HG02623 (cell line): ENCODE results near the gene KIR3DL2.
"Not testable (repeated sequence)": the region's sequence is repeated elsewhere in the genome, so short reads cannot be mapped to it uniquely, and the experiment has no call there.

Experiments used
- ATAC-seq: cut with Tn5 transposase; IDR thresholded peaks from one replicate; pipeline ENCODE4 v1.9.1; 2021; ENCODE audit warnings: moderate library complexity; ENCODE audit not compliant: unreplicated experiment

Gene KIR3DL2

DNA sequence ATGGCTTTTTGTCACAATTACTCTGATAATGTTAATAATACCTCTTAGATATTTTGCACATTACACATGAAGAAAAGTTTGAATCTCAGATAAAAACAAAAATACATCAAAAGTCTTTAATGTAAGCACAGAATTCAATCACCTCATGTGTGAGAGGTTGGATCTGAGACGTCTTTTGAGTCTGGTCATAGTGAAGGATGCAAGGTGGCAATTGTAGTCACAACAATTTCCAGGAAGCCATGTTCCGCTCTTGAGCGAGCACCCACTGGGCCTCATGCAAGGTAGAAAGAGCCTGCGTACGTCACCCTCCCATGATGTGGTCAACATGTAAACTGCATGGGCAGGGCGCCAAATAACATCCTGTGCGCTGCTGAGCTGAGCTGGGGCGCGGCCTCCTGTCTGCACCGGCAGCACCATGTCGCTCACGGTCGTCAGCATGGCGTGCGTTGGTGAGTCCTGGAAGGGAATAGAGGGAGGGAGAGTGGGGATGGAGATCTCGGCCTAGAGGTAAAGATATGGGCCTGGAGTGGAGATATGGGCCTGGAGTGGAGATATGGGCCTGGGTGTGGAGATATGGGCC lies at the start of gene KIR3DL2:
Gene KIR3DL2, plus strand, starts transcription at position 383 of the 580 bp plus-strand sequence. Its CDS starts 33 bp downstream, at position 416.
- ATAC-seq = not testable (repeated sequence)

DNA sequence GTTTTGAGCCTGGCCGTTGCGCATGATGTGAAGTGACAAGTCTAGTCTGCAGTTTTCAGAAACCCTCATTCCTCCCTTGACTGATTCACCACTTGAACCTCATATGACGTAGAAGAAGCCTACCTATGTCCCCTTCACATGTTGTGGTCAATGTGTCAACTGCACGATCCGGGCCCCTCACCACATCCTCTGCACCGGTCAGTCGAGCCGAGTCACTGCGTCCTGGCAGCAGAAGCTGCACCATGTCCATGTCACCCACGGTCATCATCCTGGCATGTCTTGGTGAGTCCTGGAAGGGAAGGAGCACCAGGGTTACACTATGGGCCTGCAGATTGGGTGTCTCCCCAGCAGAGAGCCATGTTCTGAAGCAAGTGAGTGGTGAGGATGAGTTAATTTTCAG lies 46.8 kb upstream of the KIR3DL2 start, which contains the start of gene KIR2DL4:
Gene KIR2DL4, plus strand, starts transcription at position 201 of the 400 bp plus-strand sequence. Its CDS starts 42 bp downstream, at position 243.
- ATAC-seq = no peak

DNA sequence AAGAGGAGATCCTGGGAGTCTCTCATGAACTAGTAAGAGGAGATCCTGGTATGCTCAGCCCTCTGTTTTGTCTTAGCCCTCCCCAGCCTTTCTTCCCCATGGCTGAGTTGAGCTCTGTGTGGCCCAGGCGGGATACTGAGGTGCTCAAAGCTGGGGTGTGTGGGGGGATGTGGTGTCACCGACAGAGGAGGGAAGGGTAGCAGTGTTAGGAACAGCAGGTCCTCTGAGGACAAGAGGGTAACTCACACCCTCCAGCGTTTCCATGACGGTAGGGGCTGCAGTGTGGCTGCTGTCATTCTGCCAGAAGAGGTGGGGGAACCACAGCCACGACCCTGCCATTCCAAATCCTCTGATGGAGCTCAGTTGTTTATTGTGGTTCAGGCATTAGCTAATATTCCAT lies 46.1 kb upstream of the KIR3DL2 start:
- no peak for ATAC-seq

DNA sequence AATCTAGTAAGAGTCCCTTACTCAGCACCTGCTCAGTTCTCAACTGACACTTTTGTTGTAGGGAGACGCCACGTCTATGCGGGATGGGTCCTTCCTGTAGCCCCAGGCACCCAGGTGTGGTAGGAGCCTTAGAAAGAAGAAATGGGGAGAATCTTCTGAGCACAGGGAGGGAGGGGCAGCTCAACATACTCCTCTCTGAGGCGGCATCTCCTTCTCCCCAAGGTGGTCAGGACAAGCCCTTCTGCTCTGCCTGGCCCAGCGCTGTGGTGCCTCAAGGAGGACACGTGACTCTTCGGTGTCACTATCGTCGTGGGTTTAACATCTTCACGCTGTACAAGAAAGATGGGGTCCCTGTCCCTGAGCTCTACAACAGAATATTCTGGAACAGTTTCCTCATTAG lies 45.7 kb upstream of the KIR3DL2 start:
- no peak for ATAC-seq

DNA sequence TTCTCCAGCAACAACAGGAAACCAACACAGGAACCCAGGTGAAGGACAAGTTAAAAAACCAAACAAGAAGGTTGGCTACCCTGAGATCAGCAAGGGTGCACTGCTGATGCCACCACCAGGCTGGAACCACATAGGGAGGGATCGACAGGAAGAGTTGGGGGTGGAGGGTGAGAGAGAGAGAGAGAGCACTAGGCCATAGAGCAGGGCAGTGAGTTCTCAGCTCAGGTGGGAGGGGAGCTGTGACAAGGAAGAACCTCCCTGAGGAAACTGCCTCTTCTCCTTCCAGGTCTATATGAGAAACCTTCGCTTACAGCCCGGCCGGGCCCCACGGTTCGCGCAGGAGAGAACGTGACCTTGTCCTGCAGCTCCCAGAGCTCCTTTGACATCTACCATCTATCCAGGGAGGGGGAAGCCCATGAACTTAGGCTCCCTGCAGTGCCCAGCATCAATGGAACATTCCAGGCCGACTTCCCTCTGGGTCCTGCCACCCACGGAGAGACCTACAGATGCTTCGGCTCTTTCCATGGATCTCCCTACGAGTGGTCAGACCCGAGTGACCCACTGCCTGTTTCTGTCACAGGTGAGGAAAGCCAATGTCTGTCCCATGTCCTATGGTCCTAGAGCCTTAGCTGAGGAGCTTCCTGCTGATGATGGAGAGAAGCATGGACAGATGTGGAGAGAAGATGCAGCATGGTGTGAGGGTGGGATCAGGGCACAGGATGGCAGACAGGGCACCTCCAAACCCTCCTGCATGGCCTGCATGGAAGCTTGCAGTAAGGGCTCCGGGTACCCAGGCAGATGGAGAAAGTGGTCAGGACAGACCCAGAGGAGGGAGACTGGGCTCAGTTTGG lies 44.4 kb upstream of the KIR3DL2 start:
- ATAC-seq = no peak

DNA sequence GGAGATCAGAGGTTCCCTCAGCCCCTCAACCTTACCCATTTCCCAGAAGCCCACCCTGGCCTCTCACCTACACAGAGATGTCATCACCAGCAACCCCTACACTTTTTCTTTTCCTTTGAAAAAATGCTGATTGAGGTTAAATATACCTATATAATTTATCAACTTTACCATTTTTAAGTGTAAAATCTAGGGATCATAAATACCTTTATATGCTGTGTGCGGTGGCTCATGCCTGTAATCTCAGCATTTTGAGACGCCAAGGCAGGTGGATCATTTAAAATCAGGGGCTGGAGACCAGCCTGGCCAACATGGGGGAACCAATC lies 43.8 kb upstream of the KIR3DL2 start:
- no peak for ATAC-seq

DNA sequence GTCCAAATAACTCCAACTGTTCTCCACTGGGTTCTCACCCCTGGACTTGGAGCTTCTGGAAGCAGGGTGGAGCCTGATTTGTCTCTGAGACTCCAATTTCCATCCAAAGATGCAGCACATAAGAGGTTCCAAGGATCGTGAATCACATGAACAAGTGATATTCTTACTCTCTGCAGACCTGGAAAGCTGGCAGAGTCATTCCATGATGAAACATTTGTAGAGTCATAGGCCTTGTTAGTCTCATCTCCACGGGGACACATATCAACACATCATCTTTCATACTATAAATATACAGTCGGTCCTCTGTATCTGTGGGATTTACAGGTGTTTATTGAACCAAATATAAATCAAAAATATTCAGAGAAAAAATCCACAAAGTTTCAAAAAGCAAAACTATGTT lies 35.7 kb upstream of the KIR3DL2 start:
- not testable (repeated sequence) for ATAC-seq

DNA sequence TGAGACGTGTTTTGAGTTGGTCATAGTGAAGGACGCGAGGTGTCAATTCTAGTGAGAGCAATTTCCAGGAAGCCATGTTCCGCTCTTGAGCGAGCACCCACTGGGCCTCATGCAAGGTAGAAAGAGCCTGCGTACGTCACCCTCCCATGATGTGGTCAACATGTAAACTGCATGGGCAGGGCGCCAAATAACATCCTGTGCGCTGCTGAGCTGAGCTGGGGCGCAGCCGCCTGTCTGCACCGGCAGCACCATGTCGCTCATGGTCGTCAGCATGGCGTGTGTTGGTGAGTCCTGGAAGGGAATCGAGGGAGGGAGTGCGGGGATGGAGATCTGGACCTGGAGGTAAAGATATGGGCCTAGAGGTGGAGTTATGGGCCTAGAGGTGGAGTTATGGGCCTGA lies 34.0 kb upstream of the KIR3DL2 start, which contains the start of gene KIR3DL1:
Gene KIR3DL1, plus strand, starts transcription at position 218 of the 400 bp plus-strand sequence.
- ATAC-seq = not testable (repeated sequence)

DNA sequence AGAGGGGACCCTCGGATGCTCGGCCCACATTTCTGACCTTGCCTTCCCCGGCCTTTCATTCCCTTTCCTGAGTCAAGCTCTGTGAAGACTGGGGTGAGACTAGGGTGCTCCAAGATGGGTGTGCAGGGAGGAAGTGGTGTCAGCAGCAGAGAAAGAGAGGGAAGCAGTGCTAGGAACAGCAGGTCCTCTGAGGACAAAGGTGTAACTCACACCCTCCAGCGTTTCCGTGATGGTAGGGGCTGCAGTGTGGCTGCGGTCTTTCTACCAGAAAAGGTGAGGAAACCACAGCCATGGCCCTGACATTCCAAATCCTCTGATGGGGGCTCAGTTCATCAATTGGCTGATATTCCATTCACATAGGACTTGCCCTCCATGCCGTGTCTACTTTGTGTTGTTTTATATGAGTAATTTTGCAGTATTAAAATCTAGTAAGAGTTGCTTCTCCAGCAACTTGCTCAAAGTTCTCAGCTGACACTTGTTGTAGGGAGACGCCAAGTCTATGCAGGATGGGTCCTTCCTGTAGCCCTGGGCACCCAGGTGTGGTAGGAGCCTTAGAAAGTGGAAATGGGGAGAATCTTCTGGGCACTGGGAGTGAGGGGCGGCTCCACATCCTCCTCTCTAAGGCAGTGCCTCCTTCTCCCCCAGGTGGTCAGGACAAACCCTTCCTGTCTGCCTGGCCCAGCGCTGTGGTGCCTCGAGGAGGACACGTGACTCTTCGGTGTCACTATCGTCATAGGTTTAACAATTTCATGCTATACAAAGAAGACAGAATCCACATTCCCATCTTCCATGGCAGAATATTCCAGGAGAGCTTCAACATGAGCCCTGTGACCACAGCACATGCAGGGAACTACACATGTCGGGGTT lies 32.3 kb upstream of the KIR3DL2 start:
- ATAC-seq = no peak

DNA sequence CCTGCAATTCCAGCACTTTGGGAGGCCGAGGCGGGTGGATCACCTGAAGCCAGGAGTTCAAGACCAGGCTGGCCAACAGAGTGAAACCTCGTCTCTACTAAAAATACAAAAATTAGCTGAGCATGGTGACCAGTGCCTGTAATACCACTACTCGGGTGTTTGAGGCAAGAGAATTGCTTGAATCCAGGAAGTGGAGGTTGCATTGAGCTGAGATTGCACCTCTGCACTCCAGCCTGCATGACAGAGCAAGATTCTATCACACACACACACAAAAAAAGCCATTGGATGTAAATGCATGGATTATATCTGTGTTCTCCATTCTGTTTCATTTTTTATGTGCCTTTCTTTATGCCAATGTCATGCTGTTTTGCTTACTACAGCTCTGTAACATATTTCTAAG lies 25.8 kb upstream of the KIR3DL2 start:
- ATAC-seq = not testable (repeated sequence)

DNA sequence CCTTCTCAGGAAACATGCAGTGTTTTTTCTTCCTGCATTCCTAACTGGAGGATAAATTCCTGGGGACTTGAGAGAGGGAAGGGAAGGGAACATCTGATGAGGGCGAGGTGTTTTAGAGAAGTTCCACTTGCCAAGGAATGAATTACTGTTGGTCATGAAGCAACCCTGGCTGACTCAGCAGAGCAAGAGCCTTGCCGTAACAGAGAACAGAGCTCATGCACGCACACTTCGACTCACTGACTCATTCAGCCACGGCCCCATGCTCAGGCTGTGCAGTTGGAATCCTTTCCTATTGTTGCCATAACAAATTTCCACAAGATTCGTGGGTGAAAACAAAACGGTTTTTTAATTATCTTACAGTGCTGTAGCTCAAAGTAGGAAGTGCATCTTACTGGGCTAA lies 24.9 kb upstream of the KIR3DL2 start:
- ATAC-seq = not testable (repeated sequence)

DNA sequence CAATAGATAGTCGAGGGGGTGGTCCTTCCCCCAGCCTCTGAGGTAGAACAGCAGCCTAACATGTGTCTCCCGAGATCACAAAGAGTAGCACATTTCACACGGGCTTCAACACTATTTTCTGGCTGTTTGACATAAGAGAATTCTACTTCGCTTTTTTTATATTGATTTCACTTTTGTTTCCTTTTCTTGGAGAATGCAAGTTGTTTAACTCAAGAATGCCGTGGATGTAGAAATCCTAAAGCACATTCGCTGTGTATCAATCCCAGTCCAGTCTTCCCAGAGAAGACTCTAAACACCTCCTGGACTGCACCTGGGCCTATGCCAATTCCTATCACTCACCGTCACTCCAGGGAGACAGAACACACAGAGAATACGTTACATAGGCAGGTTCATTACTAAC lies 22.2 kb upstream of the KIR3DL2 start:
- not testable (repeated sequence) for ATAC-seq

DNA sequence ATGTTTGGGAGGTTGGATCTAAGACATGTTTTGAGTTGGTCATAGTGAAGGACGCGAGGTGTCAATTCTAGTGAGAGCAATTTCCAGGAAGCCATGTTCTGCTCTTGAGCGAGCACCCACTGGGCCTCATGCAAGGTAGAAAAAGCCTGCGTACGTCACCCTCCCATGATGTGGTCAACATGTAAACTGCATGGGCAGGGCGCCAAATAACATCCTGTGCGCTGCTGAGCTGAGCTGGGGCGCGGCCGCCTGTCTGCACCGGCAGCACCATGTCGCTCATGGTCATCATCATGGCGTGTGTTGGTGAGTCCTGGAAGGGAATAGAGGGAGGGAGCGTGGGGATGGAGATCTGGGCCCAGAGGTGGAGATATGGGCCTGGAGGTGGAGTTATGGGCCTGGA lies 17.7 kb upstream of the KIR3DL2 start, which contains the start of gene KIR2DS4:
Gene KIR2DS4, plus strand, starts transcription at position 181 of the 400 bp plus-strand sequence.
- not testable (repeated sequence) for ATAC-seq

DNA sequence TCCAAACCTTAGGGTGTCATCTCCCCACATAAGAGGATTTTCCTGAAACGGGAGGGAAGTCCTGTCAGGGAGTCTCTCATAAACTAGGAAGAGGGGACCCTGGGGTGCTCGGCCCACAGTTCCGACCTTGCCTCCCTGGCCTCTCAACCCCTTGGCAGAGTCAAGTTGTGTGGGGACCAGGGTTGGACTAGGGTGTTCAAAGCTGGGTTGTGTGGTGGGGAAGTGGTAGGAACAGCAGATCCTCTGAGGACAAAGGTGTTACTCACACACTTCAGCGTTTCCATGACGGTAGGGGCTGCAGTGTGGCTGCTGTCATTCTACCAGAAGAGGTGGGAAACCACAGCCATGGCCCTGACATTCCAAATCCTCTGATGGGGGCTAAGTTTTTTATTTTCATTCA lies 15.1 kb upstream of the KIR3DL2 start:
- not testable (repeated sequence) for ATAC-seq

DNA sequence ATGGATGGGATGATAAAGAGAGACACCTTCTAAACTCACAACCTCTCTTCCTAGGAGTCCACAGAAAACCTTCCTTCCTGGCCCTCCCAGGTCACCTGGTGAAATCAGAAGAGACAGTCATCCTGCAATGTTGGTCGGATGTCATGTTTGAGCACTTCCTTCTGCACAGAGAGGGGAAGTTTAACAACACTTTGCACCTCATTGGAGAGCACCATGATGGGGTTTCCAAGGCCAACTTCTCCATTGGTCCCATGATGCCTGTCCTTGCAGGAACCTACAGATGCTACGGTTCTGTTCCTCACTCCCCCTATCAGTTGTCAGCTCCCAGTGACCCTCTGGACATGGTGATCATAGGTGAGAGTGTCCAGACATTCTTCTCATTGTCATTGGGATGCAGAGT lies 12.7 kb upstream of the KIR3DL2 start:
- not testable (repeated sequence) for ATAC-seq

DNA sequence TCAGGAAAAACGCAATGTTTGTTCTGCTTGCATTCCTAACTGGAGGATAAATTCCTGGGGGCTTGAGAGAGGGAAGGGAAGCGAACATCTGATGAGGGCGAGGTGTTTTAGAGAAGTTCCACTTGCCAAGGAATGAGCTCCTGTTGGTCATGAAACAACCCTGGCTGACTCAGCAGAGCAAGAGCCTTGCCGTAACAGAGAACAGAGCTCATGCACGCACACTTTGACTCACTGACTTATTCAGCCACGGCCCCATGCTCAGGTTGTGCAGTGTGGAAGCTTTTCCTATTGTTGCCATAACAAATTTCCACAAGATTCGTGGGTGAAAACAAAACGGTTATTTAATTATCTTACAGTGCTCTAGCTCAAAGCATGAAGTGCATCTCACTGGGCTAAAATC lies 7.1 kb upstream of the KIR3DL2 start:
- not testable (repeated sequence) for ATAC-seq

DNA sequence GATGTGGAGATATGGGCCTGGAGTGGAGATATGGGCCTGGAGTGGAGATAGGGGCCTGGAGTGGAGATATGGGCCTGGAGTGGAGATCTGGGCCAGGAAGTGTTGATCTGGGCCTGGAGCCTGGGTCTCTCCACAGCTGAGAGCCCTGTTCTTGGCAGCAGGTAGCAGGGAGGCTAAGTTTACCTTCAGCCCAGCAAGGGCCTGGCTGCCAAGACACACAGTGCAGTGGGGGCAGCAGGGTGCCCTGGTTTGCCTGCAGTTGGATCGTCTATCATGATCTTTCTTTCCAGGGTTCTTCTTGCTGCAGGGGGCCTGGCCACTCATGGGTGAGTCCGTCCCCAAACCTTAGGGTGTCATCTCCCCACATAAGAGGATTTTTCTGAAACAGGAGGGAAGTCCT lies 687 bp downstream of the KIR3DL2 start:
- ATAC-seq = no peak

DNA sequence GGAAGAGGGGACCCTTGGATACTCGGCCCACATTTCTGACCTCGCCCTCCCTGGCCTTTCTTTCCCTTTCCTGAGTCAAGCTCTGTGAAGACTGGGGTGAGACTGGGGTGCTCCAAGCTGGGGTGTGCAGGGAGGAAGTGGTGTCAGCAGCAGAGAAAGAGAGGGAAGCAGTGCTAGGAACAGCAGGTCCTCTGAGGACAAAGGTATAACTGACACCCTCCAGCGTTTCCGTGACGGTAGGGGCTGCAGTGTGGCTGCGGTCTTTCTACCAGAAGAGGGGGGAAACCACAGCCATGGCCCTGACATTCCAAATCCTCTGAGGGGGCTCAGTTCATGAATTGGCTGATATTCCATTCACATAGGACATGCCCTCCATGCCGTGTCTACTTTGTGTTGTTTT lies 1.1 kb downstream of the KIR3DL2 start:
- ATAC-seq = no peak

DNA sequence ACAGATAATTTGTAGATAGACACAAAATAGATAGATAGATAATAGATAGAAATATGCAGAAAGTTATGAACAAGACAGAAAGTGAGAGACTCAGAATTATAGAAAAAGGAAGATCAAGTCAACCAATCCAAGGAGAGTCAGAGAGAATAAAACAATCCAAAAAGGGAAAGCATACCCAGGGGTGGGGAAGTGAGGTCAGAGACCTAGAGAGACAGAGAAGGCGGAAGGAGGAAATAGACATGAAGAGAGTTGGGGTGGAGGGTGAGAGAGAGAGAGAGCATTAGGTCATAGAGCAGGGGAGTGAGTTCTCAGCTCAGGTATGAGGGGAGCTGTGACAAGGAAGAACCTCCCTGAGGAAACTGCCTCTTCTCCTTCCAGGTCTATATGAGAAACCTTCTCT lies 5.0 kb downstream of the KIR3DL2 start:
- not testable (repeated sequence) for ATAC-seq

DNA sequence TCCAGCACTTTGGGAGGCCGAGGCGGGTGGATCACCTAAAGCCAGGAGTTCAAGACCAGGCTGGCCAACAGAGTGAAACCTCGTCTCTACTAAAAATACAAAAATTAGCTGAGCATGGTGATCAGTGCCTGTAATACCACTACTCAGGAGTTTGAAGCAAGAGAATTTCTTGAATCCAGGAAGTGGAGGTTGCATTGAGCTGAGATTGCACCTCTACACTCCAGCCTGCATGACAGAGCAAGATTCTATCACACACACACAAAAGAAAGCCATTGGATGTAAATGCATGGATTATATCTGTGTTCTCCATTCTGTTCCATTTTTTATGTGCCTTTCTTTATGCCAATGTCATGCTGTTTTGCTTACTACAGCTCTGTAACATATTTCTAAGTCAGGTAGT lies 8.2 kb downstream of the KIR3DL2 start:
- ATAC-seq = not testable (repeated sequence)

DNA sequence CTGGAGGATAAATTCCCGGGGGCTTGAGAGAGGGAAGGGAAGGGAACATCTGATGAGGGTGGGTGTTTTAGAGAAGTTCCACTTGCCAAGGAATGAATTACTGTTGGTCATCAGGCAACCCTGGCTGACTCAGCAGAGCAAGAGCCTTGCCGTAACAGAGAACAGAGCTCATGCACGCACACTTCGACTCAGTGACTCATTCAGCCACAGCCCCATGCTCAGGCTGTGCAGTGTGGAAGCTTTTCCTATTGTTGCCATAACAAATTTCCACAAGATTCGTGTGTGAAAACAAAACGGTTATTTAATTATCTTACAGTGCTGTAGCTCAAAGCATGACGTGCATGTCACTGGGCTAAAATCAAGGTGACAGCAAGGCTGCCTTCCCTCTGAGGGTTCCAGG lies 9.2 kb downstream of the KIR3DL2 start:
- ATAC-seq = not testable (repeated sequence)
